Osteoblast (primary cell): ENCODE data around the gene PTH. TPM values are rescaled to one million over a fixed set of nuclear protein-coding genes. Genes with fewer than 3 reads are reported as not detected.

ENCODE experiments used
- DNase-seq: peaks from one replicate; pipeline ENCODE4 v3.0.0; 2011; ENCODE audit warnings: low spot score, mixed read lengths; ENCODE audit not compliant: insufficient read length; ENCODE audit errors: missing footprints
- H2AFZ ChIP-seq: 2 replicates; pipeline ENCODE4 v1.6.0; 2011; ENCODE audit warnings: mild to moderate bottlenecking, low read length
- H3K27ac ChIP-seq: 2 replicates; pipeline ENCODE4 v1.5.1; 2011; ENCODE audit warnings: mild to moderate bottlenecking, low read depth, low read length, moderate library complexity
- H3K27me3 ChIP-seq: 2 replicates; pipeline ENCODE4 v1.6.0; 2012; ENCODE audit warnings: mild to moderate bottlenecking, control low read depth, inconsistent platforms, low read length, moderate library complexity; ENCODE audit not compliant: insufficient read depth
- H3K36me3 ChIP-seq: 2 replicates; pipeline ENCODE4 v1.5.1; 2011; ENCODE audit warnings: mild to moderate bottlenecking, low read length, control low read depth, moderate library complexity; ENCODE audit not compliant: insufficient read depth
- H3K4me1 ChIP-seq: 2 replicates; pipeline ENCODE4 v1.5.1; 2011; ENCODE audit warnings: mild to moderate bottlenecking, low read length, control low read depth, moderate library complexity; ENCODE audit not compliant: insufficient read depth
- H3K4me2 ChIP-seq: 2 replicates; pipeline ENCODE4 v1.6.0; 2011; ENCODE audit warnings: mild to moderate bottlenecking, low read length; ENCODE audit not compliant: insufficient read depth
- H3K4me3 ChIP-seq: fragments of 200-600 bp; sonication (generic); 3 replicates; pipeline ENCODE4 v1.5.1; 2012; ENCODE audit warnings: mild to moderate bottlenecking, low read length, inconsistent platforms; ENCODE audit not compliant: insufficient read depth
- H3K79me2 ChIP-seq: 2 replicates; pipeline ENCODE4 v1.6.0; 2012; ENCODE audit warnings: mild to moderate bottlenecking, low read length, control low read depth, inconsistent platforms; ENCODE audit not compliant: insufficient read depth
- H3K9me3 ChIP-seq: 2 replicates; pipeline ENCODE4 v1.5.1; 2011; ENCODE audit warnings: low read depth, low read length, control low read depth
- H4K20me1 ChIP-seq: 2 replicates; pipeline ENCODE4 v1.6.0; 2012; ENCODE audit warnings: mild to moderate bottlenecking, low read length, control low read depth; ENCODE audit not compliant: insufficient read depth
- CTCF ChIP-seq: IDR thresholded peaks from 2 replicates; pipeline ENCODE4 v1.5.1; 2011; ENCODE audit warnings: mild to moderate bottlenecking, low read depth, low read length, moderate library complexity; ENCODE audit errors: extremely low read depth
- total RNA-seq: library from RNA; depleted of rRNA; stranded (reverse); fragments of >200 nt; gene quantifications from 2 replicates; pipeline ENCODE4 v1.2.3, GENCODE V29; 2012

Gene PTH
- total RNA-seq, 1 donor = not detected

GRCh38 chr11:13465909-13466371 lies 29.9 kb downstream of the PTH start:
- no peaks in the 10 kb centered on the region for H3K9me3 ChIP-seq
- H3K36me3 ChIP-seq = no peaks in the 10 kb centered on the region
- H2AFZ ChIP-seq = no peak overlapping the region
- no peak overlapping the region for H3K27ac ChIP-seq
- peaks cover 17% of the 10 kb centered on the region for H3K4me1 ChIP-seq
- TF ChIP-seq CTCF = peak; percentile 72
- DNase-seq = peak; percentile 93
- H3K79me2 ChIP-seq = peaks cover 21% of the 10 kb centered on the region
- H3K27me3 ChIP-seq = peaks cover 18% of the 10 kb centered on the region
- no peak overlapping the region for H3K4me3 ChIP-seq
- no peaks in the 10 kb centered on the region for H4K20me1 ChIP-seq
- H3K4me2 ChIP-seq = peak overlapping the region; percentile 37

- peaks cover 17% of the 10 kb centered on the region for H3K4me1 ChIP-seq
- H2AFZ ChIP-seq = peak overlapping the region; percentile 99
- no peak for TF ChIP-seq CTCF
- H3K4me2 ChIP-seq = peak overlapping the region; percentile 98
- peaks cover 2% of the 10 kb centered on the region for H3K27me3 ChIP-seq
- DNase-seq = no peak
- no peaks in the 10 kb centered on the region for H3K36me3 ChIP-seq
- H3K27ac ChIP-seq = peak overlapping the region; percentile 67
- H3K4me3 ChIP-seq = peak overlapping the region; percentile 96
- H3K79me2 ChIP-seq = peaks cover 39% of the 10 kb centered on the region
- H3K9me3 ChIP-seq = no peaks in the 10 kb centered on the region
- H4K20me1 ChIP-seq = no peaks in the 10 kb centered on the region
These were observed 32.0 kb downstream of the PTH start for GRCh38 chr11:13463779-13464290.

GRCh38 chr11:13462901-13463778 lies 32.7 kb downstream of the PTH start, which contains the start of gene BTBD10:
BTBD10 (minus strand) TSS chr11:13463222; CDS start chr11:13445124, 18,098 bp downstream.
- H3K36me3 ChIP-seq = no peaks in the 10 kb centered on the region
- H3K79me2 ChIP-seq = peaks cover 46% of the 10 kb centered on the region
- no peaks in the 10 kb centered on the region for H4K20me1 ChIP-seq
- peak within 1 kb of the TSS; percentile 96 for H3K4me3 ChIP-seq
- peaks cover 17% of the 10 kb centered on the region for H3K4me1 ChIP-seq
- H3K27ac ChIP-seq = peak within 1 kb of the TSS; percentile 67
- H2AFZ ChIP-seq = peak within 1 kb of the TSS; percentile 99
- peak within 1 kb of the TSS; percentile 98 for H3K4me2 ChIP-seq
- DNase-seq = peak; percentile 97
- no peaks in the 10 kb centered on the region for H3K27me3 ChIP-seq
- TF ChIP-seq CTCF = no peak
- no peaks in the 10 kb centered on the region for H3K9me3 ChIP-seq

GRCh38 chr11:13462311-13462900 lies 33.4 kb downstream of the PTH start:
- DNase-seq = peak; percentile 86
- Histone ChIP-seq H3K36me3 (no peaks in the 10 kb centered on the region), H3K4me1 (peaks cover 17% of the 10 kb centered on the region), H3K4me2 (peak overlapping the region; percentile 98), H3K79me2 (peaks cover 54% of the 10 kb centered on the region), H3K9me3 (no peaks in the 10 kb centered on the region), H3K27me3 (no peaks in the 10 kb centered on the region), H2AFZ (peak overlapping the region; percentile 99), H3K27ac (peak overlapping the region; percentile 67), H3K4me3 (peak overlapping the region; percentile 96), H4K20me1 (no peaks in the 10 kb centered on the region)
- no peak for TF ChIP-seq CTCF
